HG03280 (cell line): ENCODE results near the gene TNFRSF9.
A peak's percentile ranks its signal among the peaks of the same experiment; 100 is the strongest.
"Not testable (repeated sequence)": the region's sequence is repeated elsewhere in the genome, so short reads cannot be mapped to it uniquely, and the experiment has no call there.

ENCODE experiments used
- ATAC-seq: cut with Tn5 transposase; IDR thresholded peaks from one replicate; pipeline ENCODE4 v1.9.1; 2021; ENCODE audit warnings: mild to moderate bottlenecking, moderate library complexity; ENCODE audit not compliant: unreplicated experiment

TNFRSF9 gene

DNA sequence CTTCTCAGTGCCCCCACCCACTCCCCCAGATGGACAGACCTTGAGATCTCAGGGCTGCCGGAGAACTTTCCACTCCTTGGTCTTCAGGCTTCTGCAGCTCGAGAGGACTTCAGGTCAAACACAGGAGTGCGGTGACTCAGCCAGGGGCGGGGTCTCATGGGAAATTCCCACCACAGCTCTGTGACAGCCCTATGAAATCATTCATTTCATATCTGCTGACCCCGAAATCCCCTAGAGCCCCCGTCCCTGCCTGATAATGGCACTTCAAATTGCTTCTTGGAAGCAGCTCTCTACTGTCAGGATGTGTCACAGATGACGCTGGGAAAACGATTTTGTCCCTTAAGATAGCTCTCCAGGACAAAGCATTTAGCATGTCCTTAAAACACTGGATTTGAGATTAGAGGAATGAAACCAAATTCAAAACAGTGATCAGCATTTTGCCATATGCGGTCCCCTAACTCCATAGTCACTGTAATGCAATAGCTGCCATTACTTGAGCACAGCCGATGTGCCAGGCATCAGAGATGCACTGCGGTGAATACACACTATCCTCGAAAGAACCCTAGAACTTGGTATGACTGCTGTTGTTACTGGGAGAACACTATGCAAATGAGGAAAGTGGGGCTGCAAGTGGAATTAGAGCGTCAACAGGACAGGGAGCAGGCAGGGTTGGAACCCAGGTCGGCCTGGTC, at the start of gene TNFRSF9:
TNFRSF9 (minus strand) TSS at position 95 of the 692 bp plus-strand sequence. CDS start 845 bp downstream, outside the sequence.
- ATAC-seq, result no peak

DNA sequence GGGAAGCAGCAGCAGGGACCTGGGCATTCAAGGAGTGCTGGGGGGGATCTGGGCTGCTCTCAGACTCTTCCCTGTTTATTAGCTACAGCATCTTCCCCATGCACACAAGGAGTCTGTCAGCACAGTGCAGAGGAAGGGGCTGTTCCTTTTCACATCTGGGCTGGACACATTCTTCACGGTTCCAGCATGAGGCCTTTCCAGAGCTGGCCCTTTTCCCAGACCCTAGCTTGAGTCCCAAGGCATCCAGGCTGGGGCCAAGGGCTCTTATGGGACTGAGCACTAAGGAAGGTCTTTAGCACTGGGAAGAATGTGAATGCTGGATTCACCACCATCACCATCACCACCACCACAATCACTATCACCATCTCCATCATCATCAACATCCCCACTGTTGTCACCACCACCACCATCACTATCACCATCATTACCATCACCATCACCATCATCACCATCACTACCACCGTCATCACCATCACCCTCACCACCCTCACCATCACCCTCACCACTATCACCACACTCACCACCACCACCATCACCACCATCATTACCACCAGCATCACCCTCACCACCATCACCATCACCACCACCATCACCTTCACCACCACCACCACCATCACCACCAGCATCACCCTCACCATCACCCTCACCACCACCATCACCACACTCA, 49.3 kb upstream of the TNFRSF9 start:
- ATAC-seq, result no peak

GRCh38 chr1:7988576-7988975, 47.9 kb upstream of the TNFRSF9 start:
- no peak for ATAC-seq

GRCh38 chr1:7987528-7987927, 46.9 kb upstream of the TNFRSF9 start:
- no peak for ATAC-seq

GRCh38 chr1:7985851-7986612, 45.4 kb upstream of the TNFRSF9 start:
- ATAC-seq, result no peak

DNA sequence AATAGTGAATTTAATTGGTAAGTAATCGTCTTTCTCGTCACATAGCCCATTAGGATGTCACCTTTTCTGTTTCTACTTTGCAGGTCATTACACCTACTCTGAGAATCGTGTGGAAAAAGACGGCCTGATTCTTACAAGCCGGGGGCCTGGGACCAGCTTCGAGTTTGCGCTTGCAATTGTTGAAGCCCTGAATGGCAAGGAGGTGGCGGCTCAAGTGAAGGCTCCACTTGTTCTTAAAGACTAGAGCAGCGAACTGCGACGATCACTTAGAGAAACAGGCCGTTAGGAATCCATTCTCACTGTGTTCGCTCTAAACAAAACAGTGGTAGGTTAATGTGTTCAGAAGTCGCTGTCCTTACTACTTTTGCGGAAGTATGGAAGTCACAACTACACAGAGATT, 44.2 kb upstream of the TNFRSF9 start:
- ATAC-seq, result no peak

- no peak for ATAC-seq
Observed at GRCh38 chr1:7983086-7983778, 42.6 kb upstream of the TNFRSF9 start.

GRCh38 chr1:7980984-7981383, 40.3 kb upstream of the TNFRSF9 start:
- ATAC-seq, result no peak

GRCh38 chr1:7975212-7975865, 34.7 kb upstream of the TNFRSF9 start:
- ATAC-seq, result no peak

DNA sequence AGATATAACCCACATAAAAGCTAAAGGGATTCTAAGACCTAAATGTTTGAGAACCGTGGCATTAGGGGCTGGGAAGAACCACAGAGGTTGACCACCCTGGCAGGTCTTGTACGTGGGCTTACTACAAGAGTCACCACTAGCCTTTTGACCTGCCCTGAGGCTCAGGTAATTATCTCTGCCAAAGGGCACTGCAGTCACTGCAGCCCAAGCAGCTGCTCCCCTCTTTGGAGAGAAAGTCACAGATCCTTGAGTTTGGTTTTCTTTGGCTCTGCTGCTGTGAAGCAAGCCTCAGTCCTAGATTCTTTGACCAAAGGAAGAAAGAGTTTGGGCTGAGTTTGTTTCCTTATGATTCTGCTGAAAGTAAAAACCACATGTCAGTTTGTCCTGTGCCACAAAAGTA, 32.4 kb upstream of the TNFRSF9 start:
- ATAC-seq, result no peak

GRCh38 chr1:7972285-7972684, 31.6 kb upstream of the TNFRSF9 start:
- ATAC-seq, result no peak

DNA sequence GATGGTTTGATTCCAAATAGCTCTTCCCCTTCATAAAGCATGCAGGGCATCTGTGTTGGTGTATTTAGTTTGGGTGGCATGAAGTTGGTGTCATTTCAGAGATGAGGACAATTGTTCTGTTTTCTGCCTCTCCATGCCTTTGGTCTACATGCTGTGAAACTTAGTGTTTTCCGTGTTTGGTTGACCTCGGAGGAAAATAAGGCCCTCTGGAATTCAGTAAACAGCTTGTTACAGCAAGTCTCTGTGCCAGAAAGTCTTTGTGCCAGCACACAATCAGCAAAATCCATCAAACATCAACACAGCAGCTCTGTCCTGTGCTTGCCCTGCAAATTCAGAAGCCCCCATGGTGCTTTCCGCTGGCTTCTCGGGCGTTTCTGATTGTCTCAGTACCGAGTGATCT, 30.4 kb upstream of the TNFRSF9 start:
- ATAC-seq, result no peak

- ATAC-seq, result no peak
Observed at GRCh38 chr1:7970246-7970645, 29.6 kb upstream of the TNFRSF9 start.

- no peak for ATAC-seq
Observed at GRCh38 chr1:7967651-7968050, 27.0 kb upstream of the TNFRSF9 start.

DNA sequence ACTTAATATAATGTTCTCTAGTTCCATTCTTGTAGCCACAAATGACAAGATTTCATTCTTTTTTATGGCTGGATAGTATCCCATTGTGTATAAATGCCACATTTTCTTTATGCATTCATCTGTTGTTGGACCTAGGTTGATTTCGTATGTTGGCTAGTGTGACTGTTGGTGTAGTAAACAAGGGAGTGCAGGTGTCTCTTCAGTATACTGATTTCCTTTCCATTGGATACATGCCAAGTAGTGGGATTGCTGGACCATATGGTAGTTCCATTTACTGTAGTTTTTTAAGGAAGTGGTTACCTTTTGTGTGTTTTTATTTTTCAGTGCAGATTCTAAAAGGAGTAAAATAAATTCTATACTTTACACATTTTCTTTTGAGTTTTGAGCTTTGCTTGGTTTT, 26.6 kb upstream of the TNFRSF9 start:
- ATAC-seq, result no peak

DNA sequence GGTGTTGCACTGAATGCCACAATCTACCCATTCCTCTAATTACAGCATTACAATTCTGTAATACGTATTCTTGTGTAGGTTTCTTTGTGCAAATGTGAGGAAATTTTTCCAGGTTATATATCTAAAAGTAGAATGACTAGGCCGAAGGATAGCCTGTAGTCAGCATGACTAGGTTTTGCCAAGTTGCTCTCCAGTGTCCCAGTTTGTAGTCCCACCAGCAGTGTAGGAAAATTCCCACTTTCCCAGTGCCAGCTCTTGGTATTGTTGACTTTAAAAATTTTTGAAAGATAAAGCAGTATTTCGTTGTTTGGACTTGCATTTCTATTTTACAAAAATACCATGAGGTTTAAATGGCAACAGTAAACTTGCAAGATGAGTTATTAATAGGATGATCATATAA, 23.8 kb upstream of the TNFRSF9 start:
- ATAC-seq, result no peak

DNA sequence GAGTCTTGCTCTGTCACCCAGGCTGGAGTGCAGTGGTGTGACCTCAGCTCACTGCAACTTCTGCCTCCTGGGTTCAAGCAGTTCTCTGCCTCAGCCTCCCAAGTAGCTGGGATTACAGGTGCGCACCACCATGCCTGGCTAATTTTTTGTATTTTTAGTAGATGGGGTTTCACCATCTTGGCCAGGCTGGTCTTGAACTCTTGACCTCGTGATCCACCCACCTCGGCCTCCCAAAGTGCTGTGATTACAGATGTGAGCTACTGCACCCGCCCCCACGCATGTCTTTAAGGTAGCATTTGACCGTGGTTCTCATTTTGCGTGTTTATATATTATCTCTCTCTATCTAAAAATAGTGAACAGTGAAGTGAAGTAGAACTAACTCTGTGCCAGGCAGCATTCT, 23.2 kb upstream of the TNFRSF9 start:
- not testable (repeated sequence) for ATAC-seq

DNA sequence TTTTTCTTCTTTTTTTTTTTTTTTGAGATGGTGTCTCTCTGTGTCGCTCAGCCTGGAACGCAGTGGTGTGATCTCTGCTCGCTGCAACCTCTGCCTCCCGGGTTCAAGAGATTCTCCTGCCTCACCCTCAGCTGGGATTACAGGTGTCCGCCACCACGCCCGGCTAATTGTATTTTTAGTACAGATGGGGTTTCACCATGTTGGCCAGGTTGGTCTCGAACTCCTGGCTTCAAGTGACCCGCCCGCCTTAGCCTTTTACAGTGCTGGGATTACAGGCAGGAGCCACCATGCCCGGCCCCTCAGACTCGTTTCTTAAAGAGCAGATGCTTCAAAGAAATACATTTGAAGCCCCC, 22.7 kb upstream of the TNFRSF9 start:
- ATAC-seq, result not testable (repeated sequence)

GRCh38 chr1:7962636-7963377, 22.2 kb upstream of the TNFRSF9 start:
- ATAC-seq, result no peak

GRCh38 chr1:7962014-7962335, 21.3 kb upstream of the TNFRSF9 start:
- ATAC-seq, result peak; percentile 2
